Measurements from ENCODE around the gene ERVK3-1.

Gene ERVK3-1

DNA sequence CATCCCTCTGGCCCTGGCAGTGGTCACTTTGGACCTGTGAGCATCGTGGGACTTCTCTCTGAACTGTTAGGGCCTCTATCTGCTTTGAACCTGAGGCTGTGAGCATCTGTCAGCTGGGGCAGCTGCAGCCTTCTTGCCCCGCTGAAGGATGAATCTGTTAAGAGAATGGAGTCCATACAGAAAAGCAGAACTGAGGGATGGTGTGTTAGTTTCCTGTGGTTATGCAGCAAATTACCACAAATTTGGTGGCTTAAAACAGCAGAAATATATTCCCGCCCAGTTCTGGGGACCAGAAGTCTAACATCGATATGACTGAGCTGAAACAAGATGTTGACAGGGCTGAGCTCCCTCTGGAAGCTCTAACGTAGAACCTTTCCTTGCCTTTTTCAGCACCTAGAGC lies 59.0 kb downstream of the ERVK3-1 start:
- no peak for DNase-seq
